HL-60 (cell line): ENCODE results near the gene ADGRL3.

Source experiments
- DNase-seq, 2 experiments: peaks; one replicate each; pipeline ENCODE4 v3.0.0-alpha.2; 2010 to 2020; ENCODE audit warnings: low read depth in 1 of 2, low spot score in 1 of 2
- H3K27ac ChIP-seq: fragments of 250-450 bp; sonication (Bioruptor Pico); replicated peaks from 2 replicates; pipeline ENCODE4 v1.5.1; 2020; ENCODE audit warnings: mild to moderate bottlenecking, moderate library complexity
- H3K27me3 ChIP-seq: fragments of 250-450 bp; sonication (Bioruptor Pico); 2 replicates; pipeline ENCODE4 v1.5.1; 2021; ENCODE audit warnings: mild to moderate bottlenecking, moderate library complexity; ENCODE audit not compliant: insufficient read depth, poor library complexity, severe bottlenecking
- H3K4me3 ChIP-seq: replicated peaks from 2 replicates; pipeline ENCODE4 v1.5.1; 2011; ENCODE audit warnings: mild to moderate bottlenecking, control low read depth, low read length; ENCODE audit not compliant: insufficient read depth
- GABPA ChIP-seq: IDR thresholded peaks from 2 replicates; pipeline ENCODE4 v1.6.1; 2012; ENCODE audit warnings: low read depth
- POLR2AphosphoS5 ChIP-seq: IDR thresholded peaks from 2 replicates; pipeline ENCODE4 v1.6.1; 2012; ENCODE audit warnings: low read depth
- SPI1 ChIP-seq: IDR thresholded peaks from 2 replicates; pipeline ENCODE4 v1.6.1; 2012; ENCODE audit warnings: low read depth, mild to moderate bottlenecking, borderline replicate concordance
- TF ChIP-seq, protein P1 (sequence below): IDR thresholded peaks from 2 replicates; pipeline ENCODE4 v1.6.1; 2012; ENCODE audit warnings: low read depth; ENCODE audit not compliant: insufficient replicate concordance
- TF ChIP-seq, protein P2 (sequence below): IDR thresholded peaks from one replicate; pipeline ENCODE4 v1.5.1; 2011; ENCODE audit warnings: low read length, control low read depth, inconsistent platforms; ENCODE audit not compliant: insufficient read depth

The ADGRL3 gene

DNA sequence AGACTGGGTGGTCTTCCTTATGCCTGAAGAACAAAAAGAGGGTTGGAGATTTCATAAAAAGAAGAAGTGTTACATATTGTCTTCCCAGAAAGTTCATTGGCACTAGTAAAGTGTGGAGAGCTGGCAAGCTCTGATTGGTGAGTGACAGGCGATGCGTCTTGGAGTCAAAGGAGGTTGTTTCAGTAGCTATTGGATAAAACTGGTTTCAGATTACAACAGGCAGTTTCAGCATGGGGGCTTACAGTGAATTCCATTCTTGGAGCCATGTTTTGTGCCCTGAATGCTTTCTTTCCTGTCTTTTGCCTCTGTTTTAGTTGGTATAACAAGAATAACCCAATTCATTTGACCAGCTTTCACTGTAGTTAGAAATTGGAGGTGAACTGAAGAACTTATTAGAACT is 750.5 kb downstream of the ADGRL3 start:
- TF ChIP-seq GABPA (no peak), SPI1 (no peak), POLR2AphosphoS5 (no peak)
- TF ChIP-seq, protein P1, sequence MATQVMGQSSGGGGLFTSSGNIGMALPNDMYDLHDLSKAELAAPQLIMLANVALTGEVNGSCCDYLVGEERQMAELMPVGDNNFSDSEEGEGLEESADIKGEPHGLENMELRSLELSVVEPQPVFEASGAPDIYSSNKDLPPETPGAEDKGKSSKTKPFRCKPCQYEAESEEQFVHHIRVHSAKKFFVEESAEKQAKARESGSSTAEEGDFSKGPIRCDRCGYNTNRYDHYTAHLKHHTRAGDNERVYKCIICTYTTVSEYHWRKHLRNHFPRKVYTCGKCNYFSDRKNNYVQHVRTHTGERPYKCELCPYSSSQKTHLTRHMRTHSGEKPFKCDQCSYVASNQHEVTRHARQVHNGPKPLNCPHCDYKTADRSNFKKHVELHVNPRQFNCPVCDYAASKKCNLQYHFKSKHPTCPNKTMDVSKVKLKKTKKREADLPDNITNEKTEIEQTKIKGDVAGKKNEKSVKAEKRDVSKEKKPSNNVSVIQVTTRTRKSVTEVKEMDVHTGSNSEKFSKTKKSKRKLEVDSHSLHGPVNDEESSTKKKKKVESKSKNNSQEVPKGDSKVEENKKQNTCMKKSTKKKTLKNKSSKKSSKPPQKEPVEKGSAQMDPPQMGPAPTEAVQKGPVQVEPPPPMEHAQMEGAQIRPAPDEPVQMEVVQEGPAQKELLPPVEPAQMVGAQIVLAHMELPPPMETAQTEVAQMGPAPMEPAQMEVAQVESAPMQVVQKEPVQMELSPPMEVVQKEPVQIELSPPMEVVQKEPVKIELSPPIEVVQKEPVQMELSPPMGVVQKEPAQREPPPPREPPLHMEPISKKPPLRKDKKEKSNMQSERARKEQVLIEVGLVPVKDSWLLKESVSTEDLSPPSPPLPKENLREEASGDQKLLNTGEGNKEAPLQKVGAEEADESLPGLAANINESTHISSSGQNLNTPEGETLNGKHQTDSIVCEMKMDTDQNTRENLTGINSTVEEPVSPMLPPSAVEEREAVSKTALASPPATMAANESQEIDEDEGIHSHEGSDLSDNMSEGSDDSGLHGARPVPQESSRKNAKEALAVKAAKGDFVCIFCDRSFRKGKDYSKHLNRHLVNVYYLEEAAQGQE, result no peak
- no peak for DNase-seq
- Histone ChIP-seq H3K27me3 (no peaks in the 10 kb centered on the region), H3K27ac (no peak overlapping the region), H3K4me3 (no peak overlapping the region)

DNA sequence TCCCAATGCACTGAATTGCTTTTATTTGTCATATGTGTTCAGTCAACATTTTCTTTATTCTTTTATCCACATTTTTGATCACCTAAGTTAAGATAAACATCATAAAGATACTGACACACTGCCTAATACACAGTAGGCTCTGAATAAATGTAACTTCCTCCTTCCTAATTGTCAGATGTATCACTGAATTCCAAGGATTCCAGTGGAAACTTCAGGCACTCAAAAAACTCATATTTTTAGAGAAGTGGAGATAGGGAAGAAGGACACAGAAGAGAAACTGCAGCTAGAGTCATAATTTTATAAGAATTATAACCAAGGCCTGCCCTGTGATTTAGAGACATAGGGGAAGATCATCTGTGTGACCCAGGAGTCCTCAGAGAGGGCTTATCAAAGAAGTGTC is 753.3 kb downstream of the ADGRL3 start:
- no peaks in the 10 kb centered on the region for H3K27me3 ChIP-seq
- TF ChIP-seq, protein P2, sequence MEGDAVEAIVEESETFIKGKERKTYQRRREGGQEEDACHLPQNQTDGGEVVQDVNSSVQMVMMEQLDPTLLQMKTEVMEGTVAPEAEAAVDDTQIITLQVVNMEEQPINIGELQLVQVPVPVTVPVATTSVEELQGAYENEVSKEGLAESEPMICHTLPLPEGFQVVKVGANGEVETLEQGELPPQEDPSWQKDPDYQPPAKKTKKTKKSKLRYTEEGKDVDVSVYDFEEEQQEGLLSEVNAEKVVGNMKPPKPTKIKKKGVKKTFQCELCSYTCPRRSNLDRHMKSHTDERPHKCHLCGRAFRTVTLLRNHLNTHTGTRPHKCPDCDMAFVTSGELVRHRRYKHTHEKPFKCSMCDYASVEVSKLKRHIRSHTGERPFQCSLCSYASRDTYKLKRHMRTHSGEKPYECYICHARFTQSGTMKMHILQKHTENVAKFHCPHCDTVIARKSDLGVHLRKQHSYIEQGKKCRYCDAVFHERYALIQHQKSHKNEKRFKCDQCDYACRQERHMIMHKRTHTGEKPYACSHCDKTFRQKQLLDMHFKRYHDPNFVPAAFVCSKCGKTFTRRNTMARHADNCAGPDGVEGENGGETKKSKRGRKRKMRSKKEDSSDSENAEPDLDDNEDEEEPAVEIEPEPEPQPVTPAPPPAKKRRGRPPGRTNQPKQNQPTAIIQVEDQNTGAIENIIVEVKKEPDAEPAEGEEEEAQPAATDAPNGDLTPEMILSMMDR, result no peak
- TF ChIP-seq POLR2AphosphoS5 (no peak), GABPA (no peak), SPI1 (no peak)
- TF ChIP-seq, protein P1, result no peak
- DNase-seq, result no peak
- no peak overlapping the region for H3K27ac ChIP-seq
- H3K4me3 ChIP-seq, result no peak overlapping the region

DNA sequence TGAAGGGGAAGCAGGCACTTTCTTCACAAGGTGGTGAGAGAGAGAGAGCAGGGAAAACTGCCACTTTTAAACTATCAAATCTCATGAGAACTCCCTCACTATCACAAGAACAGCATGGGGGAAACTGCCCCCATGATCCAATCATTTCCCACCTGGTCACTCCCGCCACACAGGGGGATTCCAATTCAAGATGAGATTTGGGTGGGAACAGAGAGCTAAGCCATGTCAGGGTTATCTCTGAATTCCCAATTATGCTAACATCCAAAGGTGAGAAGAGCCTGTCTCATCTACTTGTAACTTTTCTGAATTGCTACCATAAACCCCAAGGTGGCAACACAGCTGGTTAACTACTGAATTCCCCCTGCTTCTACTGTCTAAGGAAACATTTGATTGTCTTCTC is 758.5 kb downstream of the ADGRL3 start:
- TF ChIP-seq, protein P2, result no peak
- TF ChIP-seq POLR2AphosphoS5 (no peak), GABPA (no peak), SPI1 (no peak)
- TF ChIP-seq, protein P1, result no peak
- DNase-seq, result no peak
- Histone ChIP-seq H3K4me3 (no peak overlapping the region), H3K27ac (no peak overlapping the region), H3K27me3 (no peaks in the 10 kb centered on the region)

DNA sequence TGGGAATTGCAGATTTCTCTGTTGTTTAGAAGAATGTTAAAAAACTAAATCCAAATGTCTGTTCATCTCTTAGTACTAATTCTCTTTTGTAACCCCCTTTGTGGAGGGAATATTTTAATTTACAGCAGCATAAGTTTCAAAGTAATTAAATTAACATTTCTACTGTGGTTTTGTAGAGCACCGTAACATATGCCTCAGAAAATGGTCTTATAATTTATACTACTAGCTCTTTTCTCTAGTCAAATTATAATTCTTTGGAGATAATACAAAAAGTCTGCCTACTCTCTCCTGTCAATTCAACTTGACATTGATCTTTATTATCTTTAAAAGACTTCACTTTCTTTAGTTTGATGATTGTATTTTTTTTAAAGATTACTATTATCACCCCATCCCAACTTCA is 759.0 kb downstream of the ADGRL3 start:
- DNase-seq, result no peak
- TF ChIP-seq, protein P1, result no peak
- TF ChIP-seq GABPA, result no peak
- TF ChIP-seq, protein P2, result no peak
- no peak for TF ChIP-seq SPI1
- TF ChIP-seq POLR2AphosphoS5, result no peak
- Histone ChIP-seq H3K27me3 (no peaks in the 10 kb centered on the region), H3K27ac (no peak overlapping the region), H3K4me3 (no peak overlapping the region)
